DMS114 treated with DMSO at 0.1 percent for 48 hours (cell line): ENCODE data around the gene PELI2.
A peak's percentile ranks its signal among the peaks of the same experiment; 100 is the strongest.

ENCODE experiments used
- DNase-seq: peaks from one replicate; lab custom pipeline; 2025; ENCODE audit not compliant: unreplicated experiment; lab: John Stamatoyannopoulos, UW

Gene PELI2, protein sequence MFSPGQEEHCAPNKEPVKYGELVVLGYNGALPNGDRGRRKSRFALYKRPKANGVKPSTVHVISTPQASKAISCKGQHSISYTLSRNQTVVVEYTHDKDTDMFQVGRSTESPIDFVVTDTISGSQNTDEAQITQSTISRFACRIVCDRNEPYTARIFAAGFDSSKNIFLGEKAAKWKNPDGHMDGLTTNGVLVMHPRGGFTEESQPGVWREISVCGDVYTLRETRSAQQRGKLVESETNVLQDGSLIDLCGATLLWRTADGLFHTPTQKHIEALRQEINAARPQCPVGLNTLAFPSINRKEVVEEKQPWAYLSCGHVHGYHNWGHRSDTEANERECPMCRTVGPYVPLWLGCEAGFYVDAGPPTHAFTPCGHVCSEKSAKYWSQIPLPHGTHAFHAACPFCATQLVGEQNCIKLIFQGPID

DNA sequence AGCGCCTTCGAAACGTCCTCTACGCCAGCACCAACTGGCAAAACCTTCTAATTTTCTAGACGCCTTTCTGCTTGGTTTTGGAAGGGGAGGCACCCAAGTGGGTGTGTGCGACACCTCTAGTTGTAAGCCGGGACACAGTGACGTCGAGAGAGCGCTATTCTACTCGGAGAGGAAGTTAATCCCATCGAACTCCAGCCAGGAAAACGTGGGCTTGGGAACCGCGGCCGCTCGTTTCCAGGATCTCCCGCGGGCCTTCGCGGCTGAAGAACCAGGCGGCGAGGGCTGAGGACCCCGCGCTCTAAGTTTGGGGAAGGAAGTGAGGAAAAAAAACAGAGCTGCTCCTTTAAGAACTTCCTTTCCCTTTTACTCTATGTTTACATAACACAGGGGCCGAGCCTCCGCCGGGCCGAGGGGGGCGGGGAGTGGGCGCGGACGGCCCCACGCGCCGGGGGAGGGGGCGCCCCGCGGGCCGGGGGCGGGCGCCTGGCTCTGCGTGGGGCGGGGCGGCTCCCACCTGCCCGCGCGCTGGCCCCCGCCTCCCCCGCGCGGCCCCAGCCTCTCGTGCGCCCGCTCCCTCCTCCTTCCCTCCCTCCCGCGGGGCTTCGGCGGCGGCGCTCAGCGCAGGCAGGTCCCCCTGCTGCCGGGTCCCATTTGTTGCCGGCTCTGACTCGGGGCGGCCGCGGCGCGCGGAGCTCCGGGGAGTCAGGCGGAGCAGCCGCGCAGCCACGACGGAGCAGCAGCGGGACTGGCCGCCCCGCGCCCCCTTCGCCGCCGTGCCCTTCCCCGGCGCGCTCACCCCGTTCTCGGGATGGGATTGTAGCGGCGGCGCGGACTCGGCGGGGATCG is at the start of gene PELI2:
Gene PELI2, plus strand, starts transcription at position 647 of the 846 bp plus-strand sequence. CDS start 250 bp downstream, outside the sequence.
- DNase-seq, result peak; percentile 43

DNA sequence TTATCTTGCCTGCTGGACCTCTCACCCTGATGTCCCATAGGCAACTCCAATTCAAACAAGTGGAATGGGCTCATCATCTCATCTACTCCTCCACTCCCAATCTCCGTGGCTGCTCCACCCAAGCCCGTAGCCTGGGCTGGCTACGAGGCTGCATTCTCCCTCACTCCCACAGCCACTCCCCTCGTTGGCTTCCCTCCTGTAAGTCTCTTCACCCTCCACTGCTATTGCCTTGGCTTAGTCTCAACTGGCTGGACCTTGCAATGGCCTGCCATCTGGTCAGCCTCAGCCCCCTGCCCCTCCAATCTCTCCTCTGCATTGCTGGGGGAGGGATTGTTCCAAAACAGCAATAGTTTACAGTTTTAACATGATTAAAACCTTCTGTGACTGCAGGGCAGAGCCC is 44.4 kb upstream of the PELI2 start:
- no peak for DNase-seq

DNA sequence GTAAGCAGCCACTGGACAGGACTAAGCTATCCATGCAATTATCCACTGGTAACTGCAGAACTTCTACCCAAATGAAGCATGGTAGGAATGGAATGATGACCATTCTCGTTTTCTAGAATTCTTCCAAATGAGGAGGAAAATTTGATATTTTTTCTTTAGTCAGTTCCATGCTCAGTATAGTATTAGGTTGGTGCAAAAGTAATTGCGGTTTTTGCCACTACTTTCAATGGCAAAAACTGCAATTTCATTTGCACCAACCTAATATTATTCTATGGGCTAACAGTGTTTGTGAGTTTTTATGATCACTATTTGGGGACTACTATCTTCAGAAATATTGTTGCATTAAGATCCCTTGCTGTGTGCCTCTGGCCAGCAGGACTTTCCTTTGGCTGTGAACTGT is 42.9 kb upstream of the PELI2 start:
- no peak for DNase-seq

DNA sequence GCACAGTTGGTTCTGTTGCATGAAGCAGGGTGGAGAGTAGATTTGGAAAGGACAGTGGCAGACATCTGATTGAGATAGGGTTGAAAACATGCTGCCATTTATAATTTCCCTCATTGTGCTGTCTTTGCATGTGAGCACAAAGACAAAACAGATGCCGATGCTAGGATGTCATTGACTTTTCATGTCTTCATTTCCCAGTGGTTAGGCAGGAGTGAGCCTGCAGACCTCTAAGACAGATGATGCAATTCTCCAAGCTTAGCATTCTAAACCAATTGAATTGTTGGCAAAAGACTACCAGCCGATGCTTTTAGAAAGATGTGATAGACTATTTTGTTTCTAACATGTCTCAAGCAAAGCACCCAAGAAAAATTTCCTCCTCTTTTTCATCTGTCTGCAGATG is 37.1 kb upstream of the PELI2 start:
- no peak for DNase-seq

DNA sequence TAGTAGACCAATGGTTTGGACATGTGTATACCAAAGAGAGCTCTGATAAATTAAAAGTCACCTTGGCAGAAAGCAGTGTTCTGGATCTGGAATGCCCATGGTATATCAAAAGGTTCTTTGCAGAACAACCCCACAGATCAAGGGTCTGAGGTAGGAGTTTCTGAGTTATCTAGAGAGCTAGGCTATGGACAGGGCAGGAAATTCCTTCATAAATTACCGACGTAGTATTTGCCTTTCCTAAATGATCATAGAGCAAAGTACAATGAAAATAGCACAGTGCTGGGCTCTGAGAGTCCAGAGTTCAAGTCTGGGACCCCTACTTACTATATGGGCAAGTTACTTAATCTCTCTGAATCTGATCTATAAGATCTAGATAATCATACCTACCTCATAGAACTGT is 35.3 kb upstream of the PELI2 start:
- DNase-seq, result no peak

DNA sequence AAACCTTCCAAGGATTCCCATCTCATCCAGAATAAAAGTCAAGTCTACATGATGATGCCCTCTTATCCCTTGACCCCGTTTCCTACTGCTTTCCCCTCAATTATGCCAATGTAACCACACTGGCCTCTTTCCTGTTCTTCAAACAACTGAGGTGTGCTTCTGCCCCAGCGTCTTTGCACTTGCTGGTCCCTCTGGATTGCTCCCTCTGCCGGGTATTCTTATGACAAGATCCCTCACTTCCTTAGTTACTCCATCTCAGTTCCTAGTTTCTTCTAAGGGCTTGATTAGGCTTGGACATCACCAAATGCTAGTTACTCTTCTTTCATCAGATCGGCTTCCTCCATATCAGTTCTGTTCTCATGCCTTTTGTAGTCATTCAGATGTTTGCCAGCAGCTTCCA is 32.7 kb upstream of the PELI2 start:
- no peak for DNase-seq

DNA sequence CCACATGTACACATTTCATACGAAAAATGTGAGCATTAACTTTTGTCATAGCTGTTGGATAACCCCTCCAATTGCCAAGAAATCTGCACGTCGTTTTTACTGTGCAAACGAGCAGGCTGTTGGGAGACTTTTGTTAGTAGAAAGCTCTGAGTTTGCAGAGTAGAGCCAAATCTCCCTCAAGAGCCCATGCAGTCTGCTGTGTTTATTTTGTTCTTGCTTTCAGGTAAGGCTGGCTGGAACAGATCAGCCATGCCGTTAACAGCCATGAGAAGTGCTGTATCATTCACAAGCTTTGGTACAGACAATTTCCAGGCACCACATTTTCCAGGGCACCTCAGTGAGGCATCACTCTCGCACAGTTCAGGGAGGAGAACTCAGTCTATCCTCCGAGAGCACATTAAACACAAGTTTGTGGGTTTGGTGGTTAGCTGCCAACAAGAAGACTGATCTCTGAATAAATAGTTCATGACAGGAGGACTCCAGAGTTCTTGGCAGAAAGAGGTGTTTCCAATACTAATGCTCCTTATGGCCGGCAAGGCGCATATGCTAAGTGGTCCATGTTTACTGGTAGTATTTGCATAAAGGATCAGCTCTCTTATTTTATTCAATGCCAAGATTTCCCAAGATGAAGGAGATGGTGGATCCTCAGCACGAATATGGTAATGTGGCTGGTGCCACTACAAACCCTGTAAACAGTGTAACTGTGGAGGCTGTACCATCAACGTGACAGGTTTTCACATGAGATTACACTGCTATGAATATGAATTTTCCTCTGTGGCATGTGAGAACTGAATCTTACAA is 30.3 kb upstream of the PELI2 start:
- DNase-seq, result no peak

DNA sequence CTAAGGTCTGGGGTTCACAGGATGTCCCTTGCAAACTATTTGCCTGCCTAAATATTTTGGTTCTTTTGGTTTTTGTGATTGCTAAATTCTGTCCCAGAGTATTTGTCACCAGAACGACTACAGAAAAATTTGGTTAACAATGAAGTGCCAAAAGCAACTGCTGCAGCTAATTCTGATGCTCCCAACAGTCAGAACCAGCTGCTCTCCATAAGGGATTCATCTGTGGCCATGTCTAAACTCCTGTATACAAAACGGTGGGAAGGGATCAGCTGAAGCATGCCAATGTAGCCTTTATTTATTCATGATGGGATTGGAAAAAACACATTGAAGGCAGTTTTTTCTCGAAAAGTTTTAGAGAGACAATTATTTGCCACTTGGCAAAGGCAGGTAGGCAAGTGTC is 29.3 kb upstream of the PELI2 start:
- DNase-seq, result no peak

DNA sequence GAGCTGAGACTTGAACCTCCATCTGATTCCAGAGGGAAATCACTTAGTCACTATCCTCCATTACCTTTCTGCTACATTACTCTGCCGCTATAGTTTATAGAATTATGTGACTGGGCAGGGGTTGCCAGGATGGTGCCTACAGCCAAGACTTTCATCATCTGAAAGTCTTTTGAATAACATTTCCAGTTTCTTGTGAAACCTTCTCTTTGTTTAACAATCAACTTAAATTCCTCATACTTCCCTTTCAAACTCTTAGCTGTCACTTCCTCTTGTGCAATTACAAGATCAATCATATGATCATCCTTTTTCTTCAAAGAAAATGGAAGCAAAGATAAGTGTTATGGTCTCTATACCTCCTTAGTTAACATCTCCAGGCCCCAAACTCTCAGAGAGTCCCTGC is 25.4 kb upstream of the PELI2 start:
- DNase-seq, result no peak

DNA sequence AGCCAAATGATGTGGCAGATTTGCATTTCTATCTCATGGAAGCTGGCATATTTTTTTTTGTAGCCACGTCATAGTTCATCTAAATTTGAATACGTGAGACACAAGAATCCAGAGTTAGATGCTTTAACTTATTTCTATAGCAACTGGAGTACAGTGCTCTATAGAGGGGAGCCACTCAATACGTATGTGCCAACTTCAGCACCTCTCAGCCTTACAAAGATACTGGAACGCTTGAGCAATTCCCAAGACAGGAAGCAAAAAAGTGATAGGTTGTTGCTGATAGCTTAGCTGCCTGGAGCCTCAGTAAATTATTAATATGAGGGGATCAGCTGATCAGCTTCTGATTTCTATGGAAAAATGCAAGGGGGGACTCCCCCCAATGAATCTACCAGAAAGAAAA is 24.1 kb upstream of the PELI2 start:
- no peak for DNase-seq

DNA sequence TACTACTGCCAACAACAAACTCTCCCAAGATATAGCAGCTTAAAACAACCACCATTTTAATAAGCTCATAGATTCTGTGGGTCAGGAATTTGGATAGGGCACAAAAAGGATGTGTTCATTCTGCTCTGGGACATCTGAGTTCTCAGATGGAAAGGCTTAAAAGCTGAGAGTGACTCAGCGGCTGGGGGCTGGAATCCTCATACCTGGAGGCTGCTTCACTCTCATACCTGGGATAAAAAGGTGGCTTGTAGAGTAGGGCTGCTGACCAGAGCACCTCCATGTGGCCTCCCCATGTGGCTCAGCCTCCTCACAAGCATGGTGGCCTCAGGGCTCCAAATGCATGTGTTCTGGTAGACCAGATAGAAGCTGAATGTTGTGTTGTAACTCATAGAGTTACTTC is 20.2 kb upstream of the PELI2 start:
- DNase-seq, result no peak

DNA sequence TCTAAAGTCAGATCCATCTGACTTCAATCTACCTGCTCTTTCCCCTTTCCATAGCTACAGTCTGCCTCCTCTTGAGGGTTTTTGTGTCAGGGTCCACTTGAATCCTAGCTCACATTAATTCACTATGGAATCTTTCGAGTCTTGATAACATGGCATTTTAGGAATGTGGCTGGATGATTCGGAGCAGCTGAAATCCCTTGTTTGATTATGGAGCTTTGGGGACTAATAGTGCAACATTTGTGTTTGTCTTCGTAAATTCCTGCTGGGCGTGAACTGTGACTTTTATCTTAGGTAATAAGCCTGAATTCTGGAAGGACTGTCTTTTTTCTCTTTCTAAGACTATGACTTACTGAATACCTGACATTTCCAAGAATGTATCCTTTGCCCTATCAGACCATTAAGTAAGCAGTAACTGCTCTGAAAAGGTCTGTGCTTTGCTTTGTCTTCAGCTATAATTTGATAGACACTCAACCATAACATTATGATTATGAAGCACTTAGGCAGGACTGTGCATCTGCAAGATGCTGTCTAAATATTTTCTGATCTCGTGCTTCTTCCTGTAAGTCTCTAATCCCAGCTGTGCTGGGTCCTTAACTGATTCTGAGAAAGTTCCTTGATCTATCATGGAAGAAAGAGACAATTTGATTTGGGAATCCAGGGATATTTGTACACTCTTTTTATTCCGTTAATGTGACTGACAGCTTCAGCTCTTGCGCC is 19.0 kb upstream of the PELI2 start:
- DNase-seq, result no peak

DNA sequence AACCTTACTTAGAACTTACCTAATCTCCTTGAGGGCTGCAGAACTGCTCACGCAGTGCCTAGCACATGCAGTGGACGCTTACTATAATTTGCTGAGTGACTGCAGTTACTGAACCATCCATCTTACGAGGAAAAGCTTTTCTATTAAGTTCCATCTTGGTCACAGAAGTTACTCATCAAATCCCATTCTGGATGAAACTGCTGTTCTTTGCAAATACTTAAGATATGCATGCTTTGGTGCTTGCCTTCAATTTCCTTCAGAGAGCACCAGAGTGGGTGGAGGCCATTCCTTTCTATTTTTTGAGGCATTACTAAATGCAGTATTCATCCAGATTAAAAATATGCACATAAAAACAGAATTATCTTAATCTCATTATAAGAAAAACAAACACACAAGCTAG is 17.7 kb upstream of the PELI2 start:
- no peak for DNase-seq

DNA sequence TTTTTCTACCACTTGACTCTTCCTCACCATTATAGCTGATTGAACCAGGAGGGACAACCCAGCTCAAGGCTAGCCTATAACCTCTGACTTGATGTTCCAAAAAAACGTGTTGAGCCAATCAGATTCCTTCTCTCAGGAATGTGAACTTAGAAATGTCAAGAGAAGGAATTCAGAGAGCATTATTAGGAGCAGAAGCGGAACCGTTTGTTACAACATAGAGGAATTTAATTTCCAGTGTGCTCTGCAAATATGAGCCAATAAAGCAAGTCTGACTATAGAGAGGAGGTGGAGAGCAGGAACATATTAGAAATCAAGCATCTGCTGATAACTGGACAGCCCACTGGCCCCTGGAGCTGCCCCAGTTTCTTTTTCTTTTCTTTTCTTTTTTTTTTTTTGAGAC is 15.3 kb upstream of the PELI2 start:
- DNase-seq, result no peak

DNA sequence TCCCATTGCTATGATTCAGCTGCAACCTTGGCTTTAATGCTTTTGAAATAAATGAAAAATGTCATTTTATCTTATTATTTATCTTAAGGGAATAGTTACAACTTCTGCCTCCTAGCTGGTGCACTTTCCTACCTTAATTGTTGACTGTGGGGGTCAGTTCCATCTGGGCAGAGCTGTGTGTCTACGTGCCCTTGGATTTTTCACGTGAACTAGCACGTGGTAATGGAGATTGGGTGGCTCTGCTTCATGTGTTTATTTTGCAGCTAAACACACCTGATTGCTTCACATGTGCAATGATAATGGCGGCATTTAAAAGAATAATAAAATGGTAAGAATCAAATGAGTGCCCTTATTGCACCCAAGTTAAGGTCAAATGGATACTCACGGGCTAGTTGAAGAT is 10.6 kb upstream of the PELI2 start:
- no peak for DNase-seq

DNA sequence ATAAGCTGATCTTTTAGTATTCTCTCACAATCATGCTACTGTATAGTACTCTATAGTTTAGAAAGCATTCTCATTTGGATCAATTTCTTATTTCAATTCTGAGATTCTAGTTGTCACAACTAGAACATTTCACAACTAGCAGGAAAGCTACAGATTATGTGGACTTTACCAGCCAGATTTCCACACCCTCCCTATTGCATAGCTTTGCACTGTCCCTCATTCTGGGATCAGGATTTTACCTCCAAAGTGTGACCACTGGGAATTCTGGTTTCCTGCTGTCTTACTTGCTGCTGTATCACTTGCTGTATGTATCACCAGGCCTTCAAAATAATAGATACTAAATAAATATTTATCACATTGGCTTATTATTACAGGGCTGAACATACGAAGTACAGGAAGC is 10.2 kb upstream of the PELI2 start:
- DNase-seq, result no peak

DNA sequence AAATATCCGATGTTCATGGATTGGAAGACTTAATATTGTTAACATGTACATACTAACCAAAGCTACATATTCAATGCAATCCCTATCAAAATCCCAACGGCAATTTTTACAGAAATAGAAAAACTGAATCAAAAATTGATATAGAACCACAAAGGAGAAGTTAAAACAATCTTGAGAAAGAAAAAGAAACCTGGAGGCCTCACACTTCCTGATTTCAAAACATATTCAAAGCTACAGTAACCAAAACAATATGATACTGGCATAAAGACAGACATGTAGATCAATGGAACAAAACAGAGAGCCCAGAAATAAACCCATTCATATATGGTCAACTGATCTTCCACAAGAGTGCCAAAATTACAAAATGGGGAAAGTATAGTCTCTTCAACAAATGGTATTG is 5.4 kb upstream of the PELI2 start:
- DNase-seq, result no peak

DNA sequence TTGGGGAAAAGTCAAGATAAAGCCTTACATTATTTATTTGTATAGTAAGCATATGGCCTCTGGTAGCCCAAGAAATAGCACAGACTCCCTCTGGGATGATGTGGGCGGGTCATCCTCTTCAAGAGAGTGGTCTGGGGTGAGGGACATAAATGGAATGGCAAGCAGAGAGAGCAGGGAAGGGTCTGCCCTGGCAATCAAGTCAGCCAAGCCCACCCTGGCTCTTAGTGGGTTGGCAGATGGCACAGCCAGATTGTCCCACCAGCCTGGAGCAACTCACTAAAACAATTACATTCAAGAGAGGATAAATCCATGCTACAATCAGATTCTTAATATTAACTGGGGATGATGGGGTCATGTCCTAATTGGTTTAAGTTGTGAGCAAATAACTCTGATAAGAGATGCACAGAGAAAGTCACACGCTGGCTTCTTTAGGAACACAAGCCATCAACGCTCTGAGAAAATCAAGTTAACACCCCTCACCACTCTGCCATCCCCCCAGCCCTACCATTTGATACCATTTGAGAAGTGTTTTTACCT is 2.8 kb upstream of the PELI2 start:
- no peak for DNase-seq

DNA sequence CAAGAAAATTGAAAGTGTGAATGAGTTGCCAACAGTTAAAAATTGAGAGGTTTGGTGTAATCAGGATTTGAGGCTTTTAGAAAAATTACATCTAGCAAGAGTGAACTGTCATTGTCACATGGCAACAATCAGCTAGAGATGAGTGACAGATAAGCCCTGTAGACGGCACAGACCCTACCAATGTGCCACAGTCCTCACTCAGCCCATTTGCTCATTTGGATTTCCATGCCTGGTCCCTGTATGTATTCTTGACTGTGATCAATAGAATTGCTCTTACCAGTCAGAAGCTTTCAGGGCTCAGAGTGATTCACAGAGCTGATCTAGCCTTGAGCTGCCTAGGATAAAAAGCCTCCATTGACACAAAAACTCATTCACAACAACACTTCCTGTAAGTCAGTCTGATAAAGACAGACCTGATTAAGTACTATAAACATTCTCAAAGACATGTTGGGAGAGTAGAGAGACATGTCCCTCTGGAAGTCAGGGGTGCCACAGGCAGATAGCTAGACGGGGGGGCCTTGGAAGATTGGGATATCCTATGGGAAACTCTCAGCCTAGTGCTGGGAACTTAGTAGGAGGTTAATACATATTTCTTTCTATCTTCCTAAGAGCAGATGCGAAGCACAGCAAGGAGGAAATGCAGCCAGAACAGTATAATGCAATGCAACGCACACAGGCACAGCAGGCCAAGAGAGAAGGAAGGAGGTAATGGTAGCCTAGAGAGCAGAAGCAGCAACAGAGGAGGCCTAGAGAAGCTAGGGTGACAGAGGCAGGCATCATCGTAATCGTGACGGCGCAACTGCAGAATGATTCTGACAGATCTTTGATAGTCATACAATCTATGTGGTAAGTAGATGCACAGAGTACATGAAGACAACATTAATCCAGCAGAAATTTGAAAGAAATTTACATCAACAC is 2.0 kb upstream of the PELI2 start:
- DNase-seq, result no peak
